Endothelial cell of umbilical vein (primary cell): ENCODE measurements around the gene CHST11.

Experiments
- CTCF ChIP-seq, 2 donors: IDR thresholded peaks; 1 replicate in 1 of 2; 2 replicates in 1 of 2; pipeline ENCODE4 v1.5.1; 2011; ENCODE audit warnings: low read length in 2 of 2, mild to moderate bottlenecking in 2 of 2, moderate library complexity in 2 of 2, control low read depth in 1 of 2, inconsistent platforms in 1 of 2, low read depth in 1 of 2; ENCODE audit not compliant: insufficient read depth in 1 of 2; ENCODE audit errors: extremely low read depth in 1 of 2
- EZH2 ChIP-seq: IDR thresholded peaks from 2 replicates; pipeline ENCODE4 v1.6.1; 2012; ENCODE audit warnings: borderline replicate concordance, low read depth, mild to moderate bottlenecking, moderate library complexity, low read length, inconsistent platforms; ENCODE audit not compliant: severe bottlenecking
- GATA2 ChIP-seq: IDR thresholded peaks from 2 replicates; pipeline ENCODE4 v1.7.0; 2011; ENCODE audit warnings: low read depth, mild to moderate bottlenecking, moderate library complexity, mixed read lengths, low read length; ENCODE audit not compliant: insufficient read length, insufficient read depth
- JUN ChIP-seq: IDR thresholded peaks from 2 replicates; pipeline ENCODE4 v1.6.1; 2011; ENCODE audit warnings: borderline replicate concordance, low read depth; ENCODE audit not compliant: insufficient read length, insufficient read depth
- MAX ChIP-seq: IDR thresholded peaks from 2 replicates; pipeline ENCODE4 v1.6.1; 2011; ENCODE audit not compliant: insufficient read depth, insufficient read length
- MYC ChIP-seq: IDR thresholded peaks from one replicate; pipeline ENCODE4 v1.6.1; 2011; ENCODE audit warnings: mild to moderate bottlenecking, low read depth, low read length
- POLR2A ChIP-seq: IDR thresholded peaks from 2 replicates; pipeline ENCODE4 v1.6.1; 2012; ENCODE audit warnings: low read depth, mild to moderate bottlenecking, control low read depth, low read length
- POLR2AphosphoS5 ChIP-seq: IDR thresholded peaks from 2 replicates; pipeline ENCODE4 v1.6.1; 2012; ENCODE audit warnings: low read depth, mild to moderate bottlenecking, control low read depth, low read length, moderate library complexity; ENCODE audit not compliant: insufficient read depth

GRCh38 chr12:104634044-104634443, 177.3 kb downstream of the CHST11 start:
- TF ChIP-seq POLR2A (no peak), CTCF (IDR thresholded peaks at IDR 0.05; ENCODE audit: extremely low read depth in 1 of 2, insufficient read depth in 1 of 2, low read depth in 1 of 2, low read length in 2 of 2) (no peak), EZH2 (no peak), MAX (no peak), POLR2AphosphoS5 (no peak), MYC (no peak), GATA2 (no peak), JUN (no peak)
